Subcutaneous abdominal adipose tissue (tissue), 5 donors: Measurements from ENCODE around the gene HLA-F.

ENCODE experiments used
- H3K27ac ChIP-seq: one replicate; pipeline ENCODE4 v1.7.0; 2013; ENCODE audit warnings: low read depth, mild to moderate bottlenecking, inconsistent platforms, low read length, moderate library complexity
- H3K27me3 ChIP-seq, 5 donors: one replicate each; pipeline ENCODE4 v1.7.0; 2013; ENCODE audit warnings: low read length in 5 of 5, inconsistent platforms in 1 of 5; ENCODE audit not compliant: control insufficient read depth in 5 of 5, insufficient read depth in 4 of 5
- H3K36me3 ChIP-seq, 5 donors: one replicate each; pipeline ENCODE4 v1.7.0; 2013; ENCODE audit warnings: low read length in 5 of 5; ENCODE audit not compliant: control insufficient read depth in 5 of 5, insufficient read depth in 5 of 5
- H3K4me1 ChIP-seq, 5 donors: one replicate each; pipeline ENCODE4 v1.7.0; 2013; ENCODE audit warnings: low read length in 5 of 5, mild to moderate bottlenecking in 3 of 5, moderate library complexity in 1 of 5; ENCODE audit not compliant: control insufficient read depth in 5 of 5, insufficient read depth in 5 of 5
- H3K4me3 ChIP-seq, 5 donors: one replicate each; pipeline ENCODE4 v1.7.0; 2013; ENCODE audit warnings: low read length in 5 of 5, low read depth in 1 of 5
- H3K9ac ChIP-seq, 5 donors: one replicate each; pipeline ENCODE4 v1.7.0; 2013; ENCODE audit warnings: low read length in 5 of 5, mild to moderate bottlenecking in 4 of 5, moderate library complexity in 3 of 5
- H3K9me3 ChIP-seq, 5 donors: one replicate each; pipeline ENCODE4 v1.7.0; 2013; ENCODE audit warnings: low read length in 5 of 5; ENCODE audit not compliant: control insufficient read depth in 5 of 5
- donor health status: healthy.
- donor health status: healthy.
- donor health status: healthy.
- donor health status: healthy.
- donor health status: healthy.

The HLA-F gene

GRCh38 chr6:29730575-29731126 is 7.4 kb downstream of the HLA-F start:
- Histone ChIP-seq H3K36me3 (peaks cover 0 to 27% (median 21%) of the 10 kb centered on the region in 5 donors), H3K4me1 (peaks cover 0 to 9% (median 4%) of the 10 kb centered on the region in 5 donors), H3K9ac (no peak overlapping the region), H3K27ac (no peak overlapping the region), H3K9me3 (no peaks in the 10 kb centered on the region), H3K27me3 (no peaks in the 10 kb centered on the region), H3K4me3 (no peak overlapping the region)

- no peak overlapping the region for H3K27ac ChIP-seq
- peaks cover 0 to 3% (median 0%) of the 10 kb centered on the region in 5 donors for H3K4me1 ChIP-seq
- no peak overlapping the region for H3K9ac ChIP-seq
- H3K27me3 ChIP-seq = no peaks in the 10 kb centered on the region
- no peak overlapping the region for H3K4me3 ChIP-seq
- H3K36me3 ChIP-seq = peaks cover 0 to 21% (median 15%) of the 10 kb centered on the region in 5 donors
- H3K9me3 ChIP-seq = no peaks in the 10 kb centered on the region
Measured at GRCh38 chr6:29731281-29731680, 8.0 kb downstream of the HLA-F start.

DNA sequence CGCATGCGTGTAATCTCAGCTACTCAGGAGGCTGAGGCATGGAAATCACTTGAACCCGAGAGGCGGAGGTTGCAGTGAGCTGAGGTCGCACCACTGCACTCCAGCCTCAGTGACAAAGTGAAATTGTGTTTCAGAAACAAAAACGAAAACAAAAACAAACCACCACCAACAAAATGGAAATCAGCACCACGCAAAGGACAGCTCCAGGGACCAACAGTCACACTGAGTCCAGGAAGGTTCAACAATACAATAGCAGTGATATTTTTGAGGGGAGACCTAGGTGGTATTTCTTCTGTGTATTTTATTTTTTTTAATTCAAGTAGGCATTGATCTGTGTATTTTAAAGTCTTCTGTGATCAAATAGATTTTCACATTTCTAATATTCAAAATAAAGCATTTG is 9.8 kb downstream of the HLA-F start:
- H3K4me3 ChIP-seq = no peak overlapping the region

DNA sequence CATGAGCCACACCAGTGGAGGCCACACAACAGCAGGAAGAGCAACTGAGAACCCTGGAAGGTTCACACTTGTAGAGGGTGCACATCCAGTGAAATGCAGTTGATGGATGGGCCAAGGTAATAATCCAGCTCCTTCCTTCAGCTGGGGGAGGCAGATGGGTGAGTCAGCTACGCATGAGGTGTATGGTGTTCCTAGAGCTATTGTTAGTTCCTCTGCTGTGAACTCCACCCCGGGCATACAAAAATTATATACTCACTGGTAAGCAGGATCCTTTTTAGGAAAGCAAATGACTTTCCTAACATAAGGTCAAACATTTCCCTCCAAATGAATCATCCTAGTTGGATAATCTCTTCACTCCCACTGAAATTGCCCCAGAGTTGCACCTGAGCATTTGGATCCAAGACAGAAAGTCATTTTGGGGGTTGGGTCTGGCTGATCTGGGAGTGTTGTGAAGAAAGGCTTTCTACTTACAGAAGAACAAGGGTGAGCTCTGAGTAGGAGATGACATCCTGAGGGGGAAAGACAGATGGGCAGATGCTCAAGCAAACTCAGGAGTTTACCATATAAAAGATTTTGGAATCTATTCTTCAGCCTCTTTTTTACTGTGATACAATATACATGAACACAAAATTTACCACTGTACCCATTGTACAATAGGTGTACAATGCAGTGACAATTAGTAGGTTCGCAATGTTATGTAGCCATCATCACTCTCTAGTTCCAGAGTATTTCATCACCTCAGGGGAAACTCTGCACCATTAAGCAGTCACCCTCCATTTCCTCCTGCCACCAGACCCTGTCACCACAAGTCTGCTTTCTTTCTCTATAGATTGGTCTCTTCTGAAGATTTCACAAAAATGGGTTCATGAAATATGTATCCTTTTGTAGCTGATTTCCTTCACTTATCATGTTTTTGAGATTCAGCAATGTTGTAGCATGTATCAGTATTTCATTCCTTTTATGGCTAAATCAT is 11.1 kb downstream of the HLA-F start:
- H3K9ac ChIP-seq = no peak overlapping the region
- no peak overlapping the region for H3K27ac ChIP-seq
- peaks cover 0 to 5% (median 0%) of the 10 kb centered on the region in 5 donors for H3K36me3 ChIP-seq
- no peaks in the 10 kb centered on the region for H3K9me3 ChIP-seq
- H3K27me3 ChIP-seq = no peaks in the 10 kb centered on the region
- no peaks in the 10 kb centered on the region for H3K4me1 ChIP-seq
- no peak overlapping the region for H3K4me3 ChIP-seq

More for the DNA sequence above, 9.8 kb downstream of the HLA-F start:
- H3K27ac ChIP-seq = no peak overlapping the region
- no peaks in the 10 kb centered on the region for H3K9me3 ChIP-seq
- H3K9ac ChIP-seq = no peak overlapping the region
- H3K4me1 ChIP-seq = no peaks in the 10 kb centered on the region
- H3K27me3 ChIP-seq = no peaks in the 10 kb centered on the region
- H3K36me3 ChIP-seq = peaks cover 0 to 9% (median 2%) of the 10 kb centered on the region in 5 donors

DNA sequence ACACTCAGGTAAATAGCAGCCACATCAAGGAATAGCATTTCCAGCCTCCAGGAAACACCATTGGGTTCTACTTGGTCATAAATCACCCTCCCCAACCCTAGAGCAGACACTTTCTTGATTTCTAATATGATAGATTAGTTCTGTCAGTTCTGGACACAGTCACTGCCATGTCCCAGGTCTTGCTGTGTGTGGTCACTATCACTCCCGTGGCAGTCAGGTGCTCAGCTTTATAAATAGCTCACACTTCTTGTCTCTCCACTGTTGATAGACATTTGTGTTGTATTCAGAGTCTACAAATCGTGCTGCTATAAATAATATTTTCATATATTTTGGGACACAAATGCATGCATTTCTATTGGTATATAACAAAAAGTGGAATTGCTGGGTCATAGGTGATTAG is 13.3 kb downstream of the HLA-F start:
- no peaks in the 10 kb centered on the region for H3K4me1 ChIP-seq
- H3K36me3 ChIP-seq = peaks cover 0 to 5% (median 0%) of the 10 kb centered on the region in 5 donors
- no peak overlapping the region for H3K4me3 ChIP-seq
- H3K9me3 ChIP-seq = no peaks in the 10 kb centered on the region
- no peaks in the 10 kb centered on the region for H3K27me3 ChIP-seq
- H3K27ac ChIP-seq = no peak overlapping the region
- H3K9ac ChIP-seq = no peak overlapping the region

- Histone ChIP-seq H3K36me3 (peaks cover 0 to 5% (median 0%) of the 10 kb centered on the region in 5 donors), H3K9me3 (no peaks in the 10 kb centered on the region), H3K27me3 (no peaks in the 10 kb centered on the region), H3K9ac (no peak overlapping the region), H3K4me1 (no peaks in the 10 kb centered on the region), H3K27ac (no peak overlapping the region), H3K4me3 (no peak overlapping the region)
Measured at GRCh38 chr6:29737707-29738630, 14.7 kb downstream of the HLA-F start.

- H3K4me3 ChIP-seq = no peak overlapping the region
- no peaks in the 10 kb centered on the region for H3K9me3 ChIP-seq
- H3K27me3 ChIP-seq = no peaks in the 10 kb centered on the region
- H3K9ac ChIP-seq = no peak overlapping the region
- H3K36me3 ChIP-seq = peaks cover 0 to 11% (median 5%) of the 10 kb centered on the region in 5 donors
- H3K4me1 ChIP-seq = no peaks in the 10 kb centered on the region
- H3K27ac ChIP-seq = no peak overlapping the region
Measured at GRCh38 chr6:29739136-29739881, 16.1 kb downstream of the HLA-F start.

GRCh38 chr6:29739882-29740261 is 16.6 kb downstream of the HLA-F start:
- peaks cover 0 to 15% (median 6%) of the 10 kb centered on the region in 5 donors for H3K36me3 ChIP-seq
- no peak overlapping the region for H3K9ac ChIP-seq
- no peak overlapping the region for H3K27ac ChIP-seq
- H3K4me1 ChIP-seq = no peaks in the 10 kb centered on the region
- H3K4me3 ChIP-seq = no peak overlapping the region
- H3K9me3 ChIP-seq = no peaks in the 10 kb centered on the region
- H3K27me3 ChIP-seq = no peaks in the 10 kb centered on the region

GRCh38 chr6:29741592-29741991 is 18.4 kb downstream of the HLA-F start:
- peaks cover 0 to 17% (median 6%) of the 10 kb centered on the region in 5 donors for H3K36me3 ChIP-seq
- no peak overlapping the region for H3K4me3 ChIP-seq
- no peaks in the 10 kb centered on the region for H3K4me1 ChIP-seq
- no peaks in the 10 kb centered on the region for H3K9me3 ChIP-seq
- no peaks in the 10 kb centered on the region for H3K27me3 ChIP-seq
- H3K27ac ChIP-seq = no peak overlapping the region
- H3K9ac ChIP-seq = no peak overlapping the region
